Measurements from ENCODE around the gene NFILZ.

DNA sequence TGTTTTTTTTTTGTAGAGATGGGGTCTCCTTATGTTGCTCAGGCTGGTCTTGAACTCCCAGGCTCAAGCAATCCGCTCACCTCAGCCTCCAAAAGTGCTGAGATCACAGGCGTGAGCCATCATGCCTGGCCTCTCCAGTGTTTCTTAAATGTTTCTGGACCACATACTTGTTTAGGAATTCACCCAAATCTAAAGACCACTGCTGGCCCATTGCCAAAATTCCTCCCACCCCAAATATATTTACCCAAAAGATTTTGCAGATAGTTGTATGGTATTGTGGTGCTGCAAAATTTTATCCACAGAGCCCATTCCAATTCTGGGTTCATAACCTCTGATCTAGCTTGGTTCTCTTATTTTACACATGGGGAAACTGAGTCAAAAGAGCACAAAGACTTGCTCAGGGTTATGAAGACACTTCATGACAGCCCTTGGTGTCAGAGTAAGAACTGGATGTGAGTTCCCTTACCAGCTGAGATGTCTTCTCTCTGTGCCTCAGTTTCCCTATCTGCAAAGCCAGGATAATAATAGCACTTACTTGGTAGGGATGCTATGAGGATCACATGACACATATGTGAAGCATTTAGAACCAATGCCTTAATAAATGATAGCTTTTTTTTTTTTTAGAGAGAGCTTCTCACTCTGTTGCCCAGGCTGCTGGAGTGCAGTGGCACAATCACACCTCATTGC lies 10.9 kb downstream of the NFILZ start:
- TF ChIP-seq, protein P1, sequence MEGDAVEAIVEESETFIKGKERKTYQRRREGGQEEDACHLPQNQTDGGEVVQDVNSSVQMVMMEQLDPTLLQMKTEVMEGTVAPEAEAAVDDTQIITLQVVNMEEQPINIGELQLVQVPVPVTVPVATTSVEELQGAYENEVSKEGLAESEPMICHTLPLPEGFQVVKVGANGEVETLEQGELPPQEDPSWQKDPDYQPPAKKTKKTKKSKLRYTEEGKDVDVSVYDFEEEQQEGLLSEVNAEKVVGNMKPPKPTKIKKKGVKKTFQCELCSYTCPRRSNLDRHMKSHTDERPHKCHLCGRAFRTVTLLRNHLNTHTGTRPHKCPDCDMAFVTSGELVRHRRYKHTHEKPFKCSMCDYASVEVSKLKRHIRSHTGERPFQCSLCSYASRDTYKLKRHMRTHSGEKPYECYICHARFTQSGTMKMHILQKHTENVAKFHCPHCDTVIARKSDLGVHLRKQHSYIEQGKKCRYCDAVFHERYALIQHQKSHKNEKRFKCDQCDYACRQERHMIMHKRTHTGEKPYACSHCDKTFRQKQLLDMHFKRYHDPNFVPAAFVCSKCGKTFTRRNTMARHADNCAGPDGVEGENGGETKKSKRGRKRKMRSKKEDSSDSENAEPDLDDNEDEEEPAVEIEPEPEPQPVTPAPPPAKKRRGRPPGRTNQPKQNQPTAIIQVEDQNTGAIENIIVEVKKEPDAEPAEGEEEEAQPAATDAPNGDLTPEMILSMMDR (IDR thresholded peaks at IDR 0.05), result no peak
- no peak for TF ChIP-seq POLR2A (IDR thresholded peaks at IDR 0.05)
